Measurements from ENCODE around the gene SMYD2. TPM values are rescaled to one million over a fixed set of nuclear protein-coding genes. Genes with fewer than 3 reads are reported as not detected.

The SMYD2 gene
- polyA plus RNA-seq, 3 donors from 2014 or later = 35.8 to 70.2 (median 37.0) TPM

GRCh38 chr1:214332946-214333798, 52.2 kb downstream of the SMYD2 start:
- peak; percentile 13 to 27 (median 21) for DNase-seq
- Mint-ChIP-seq H3K4me1 (no peaks in the 10 kb centered on the region), H3K9me3 (peaks cover 0 to 2% (median 0%) of the 10 kb centered on the region in 6 donors), H3K27me3 (ENCODE audit: low read depth in 3 of 3) (peaks cover 0 to 4% (median 0%) of the 10 kb centered on the region in 3 donors), H3K27ac (no peak overlapping the region), H3K4me3 (no peak overlapping the region), H3K36me3 (peaks cover 25 to 47% (median 26%) of the 10 kb centered on the region in 3 donors)

GRCh38 chr1:214335567-214335966, 54.6 kb downstream of the SMYD2 start:
- DNase-seq = no peak
- Mint-ChIP-seq H3K27ac (no peak overlapping the region), H3K36me3 (peaks cover 19 to 42% (median 25%) of the 10 kb centered on the region in 3 donors), H3K4me1 (no peaks in the 10 kb centered on the region), H3K9me3 (peaks cover 0 to 2% (median 0%) of the 10 kb centered on the region in 6 donors), H3K27me3 (ENCODE audit: low read depth in 3 of 3) (peaks cover 0 to 4% (median 0%) of the 10 kb centered on the region in 3 donors), H3K4me3 (no peak overlapping the region)

GRCh38 chr1:214337015-214337414, 56.1 kb downstream of the SMYD2 start:
- DNase-seq = no peak
- peaks cover 17 to 38% (median 26%) of the 10 kb centered on the region in 3 donors for H3K36me3 Mint-ChIP-seq
- peaks cover 0 to 2% (median 0%) of the 10 kb centered on the region in 3 donors for H3K27me3 Mint-ChIP-seq (ENCODE audit: low read depth in 3 of 3)
- H3K4me1 Mint-ChIP-seq = no peaks in the 10 kb centered on the region
- H3K4me3 Mint-ChIP-seq = no peak overlapping the region
- H3K27ac Mint-ChIP-seq = no peak overlapping the region
- peaks cover 0 to 2% (median 0%) of the 10 kb centered on the region in 6 donors for H3K9me3 Mint-ChIP-seq

- Mint-ChIP-seq H3K27me3 (ENCODE audit: low read depth in 3 of 3) (peaks cover 0 to 2% (median 0%) of the 10 kb centered on the region in 3 donors), H3K36me3 (peaks cover 17 to 43% (median 31%) of the 10 kb centered on the region in 3 donors)
Observed at GRCh38 chr1:214337511-214337910, 56.6 kb downstream of the SMYD2 start.

GRCh38 chr1:214338212-214338611, 57.3 kb downstream of the SMYD2 start:
- no peaks in the 10 kb centered on the region for H3K4me1 Mint-ChIP-seq
- no peak for DNase-seq
- peaks cover 0 to 2% (median 0%) of the 10 kb centered on the region in 3 donors for H3K27me3 Mint-ChIP-seq (ENCODE audit: low read depth in 3 of 3)
- H3K4me3 Mint-ChIP-seq = no peak overlapping the region
- peaks cover 21 to 44% (median 31%) of the 10 kb centered on the region in 3 donors for H3K36me3 Mint-ChIP-seq
- H3K27ac Mint-ChIP-seq = no peak overlapping the region
- peaks cover 0 to 2% (median 0%) of the 10 kb centered on the region in 6 donors for H3K9me3 Mint-ChIP-seq

More at GRCh38 chr1:214337511-214337910, 56.6 kb downstream of the SMYD2 start:
- Mint-ChIP-seq H3K9me3 (peaks cover 0 to 2% (median 0%) of the 10 kb centered on the region in 6 donors), H3K27ac (no peak overlapping the region), H3K4me1 (no peaks in the 10 kb centered on the region), H3K4me3 (no peak overlapping the region)
- no peak for DNase-seq

GRCh38 chr1:214341459-214341858, 60.5 kb downstream of the SMYD2 start:
- Mint-ChIP-seq H3K36me3 (peaks cover 33 to 45% (median 42%) of the 10 kb centered on the region in 3 donors), H3K9me3 (peaks cover 0 to 3% (median 0%) of the 10 kb centered on the region in 6 donors), H3K4me3 (no peak overlapping the region), H3K4me1 (no peaks in the 10 kb centered on the region), H3K27ac (peak overlapping the region in 1 of 6 donors; percentile 30), H3K27me3 (ENCODE audit: low read depth in 3 of 3) (no peaks in the 10 kb centered on the region)
- no peak for DNase-seq

GRCh38 chr1:214341932-214342331, 61.0 kb downstream of the SMYD2 start:
- H3K27ac Mint-ChIP-seq = no peak overlapping the region
- H3K9me3 Mint-ChIP-seq = peaks cover 0 to 3% (median 0%) of the 10 kb centered on the region in 6 donors
- no peaks in the 10 kb centered on the region for H3K27me3 Mint-ChIP-seq (ENCODE audit: low read depth in 3 of 3)
- peaks cover 28 to 41% (median 38%) of the 10 kb centered on the region in 3 donors for H3K36me3 Mint-ChIP-seq
- no peaks in the 10 kb centered on the region for H3K4me1 Mint-ChIP-seq
- DNase-seq = no peak
- no peak overlapping the region for H3K4me3 Mint-ChIP-seq

- peaks cover 0 to 3% (median 0%) of the 10 kb centered on the region in 6 donors for H3K9me3 Mint-ChIP-seq
- H3K27ac Mint-ChIP-seq = no peak overlapping the region
- H3K4me1 Mint-ChIP-seq = no peaks in the 10 kb centered on the region
- H3K4me3 Mint-ChIP-seq = no peak overlapping the region
- H3K27me3 Mint-ChIP-seq (ENCODE audit: low read depth in 3 of 3) = peaks cover 0 to 2% (median 0%) of the 10 kb centered on the region in 3 donors
- peaks cover 27 to 38% (median 34%) of the 10 kb centered on the region in 3 donors for H3K36me3 Mint-ChIP-seq
- DNase-seq = no peak
Observed at GRCh38 chr1:214342525-214342924, 61.6 kb downstream of the SMYD2 start.

GRCh38 chr1:214344897-214345296, 63.9 kb downstream of the SMYD2 start:
- H3K27ac Mint-ChIP-seq = no peak overlapping the region

GRCh38 chr1:214349008-214349407, 68.0 kb downstream of the SMYD2 start:
- H3K36me3 Mint-ChIP-seq = peaks cover 13 to 21% (median 19%) of the 10 kb centered on the region in 3 donors
- no peak overlapping the region for H3K4me3 Mint-ChIP-seq
- H3K4me1 Mint-ChIP-seq = no peaks in the 10 kb centered on the region
- H3K27ac Mint-ChIP-seq = no peak overlapping the region
- H3K9me3 Mint-ChIP-seq = peaks cover 0 to 3% (median 0%) of the 10 kb centered on the region in 6 donors
- no peak for DNase-seq
- H3K27me3 Mint-ChIP-seq (ENCODE audit: low read depth in 3 of 3) = peaks cover 0 to 2% (median 2%) of the 10 kb centered on the region in 3 donors

More at GRCh38 chr1:214344897-214345296, 63.9 kb downstream of the SMYD2 start:
- H3K36me3 Mint-ChIP-seq = peaks cover 25 to 33% (median 27%) of the 10 kb centered on the region in 3 donors
- H3K27me3 Mint-ChIP-seq (ENCODE audit: low read depth in 3 of 3) = peaks cover 0 to 2% (median 2%) of the 10 kb centered on the region in 3 donors
- no peaks in the 10 kb centered on the region for H3K4me1 Mint-ChIP-seq
- H3K4me3 Mint-ChIP-seq = no peak overlapping the region
- DNase-seq = no peak
- peaks cover 0 to 3% (median 0%) of the 10 kb centered on the region in 6 donors for H3K9me3 Mint-ChIP-seq

GRCh38 chr1:214349781-214350180, 68.8 kb downstream of the SMYD2 start:
- Mint-ChIP-seq H3K4me1 (no peaks in the 10 kb centered on the region), H3K36me3 (peaks cover 6 to 14% (median 13%) of the 10 kb centered on the region in 3 donors), H3K27ac (no peak overlapping the region), H3K4me3 (no peak overlapping the region), H3K27me3 (ENCODE audit: low read depth in 3 of 3) (peaks cover 0 to 2% (median 2%) of the 10 kb centered on the region in 3 donors), H3K9me3 (no peaks in the 10 kb centered on the region)
- DNase-seq = no peak

- H3K36me3 Mint-ChIP-seq = peaks cover 0 to 8% (median 6%) of the 10 kb centered on the region in 3 donors
- no peak overlapping the region for H3K4me3 Mint-ChIP-seq
- no peak overlapping the region for H3K27ac Mint-ChIP-seq
- no peak for DNase-seq
- H3K27me3 Mint-ChIP-seq (ENCODE audit: low read depth in 3 of 3) = peaks cover under 1 to 3% (median 2%) of the 10 kb centered on the region in 3 donors
- H3K9me3 Mint-ChIP-seq = peaks cover 0 to 2% (median 0%) of the 10 kb centered on the region in 6 donors
- H3K4me1 Mint-ChIP-seq = no peaks in the 10 kb centered on the region
Observed at GRCh38 chr1:214351551-214352277, 70.8 kb downstream of the SMYD2 start.

GRCh38 chr1:214352838-214353237, 71.9 kb downstream of the SMYD2 start:
- Mint-ChIP-seq H3K27me3 (ENCODE audit: low read depth in 3 of 3) (peaks cover 3 to 4% (median 3%) of the 10 kb centered on the region in 3 donors), H3K4me3 (no peak overlapping the region), H3K36me3 (peaks cover 0 to 4% (median 3%) of the 10 kb centered on the region in 3 donors), H3K9me3 (peaks cover 0 to 2% (median 0%) of the 10 kb centered on the region in 6 donors), H3K4me1 (no peaks in the 10 kb centered on the region), H3K27ac (no peak overlapping the region)
- DNase-seq = no peak
